Measurements from ENCODE around the gene TRIM66.
A peak's percentile ranks its signal among the peaks of the same experiment; 100 is the strongest.

TRIM66 gene

GRCh38 chr11:8573777-8574176, 108.7 kb downstream of the TRIM66 start:
- no peak for DNase-seq

GRCh38 chr11:8567602-8568198, 114.8 kb downstream of the TRIM66 start:
- DNase-seq, result no peak

- peak in 1 of 56 donors; percentile 37 for DNase-seq
These were observed 115.8 kb downstream of the TRIM66 start for GRCh38 chr11:8566613-8567210.

GRCh38 chr11:8564526-8564925, 117.9 kb downstream of the TRIM66 start:
- no peak for DNase-seq
